GM12891 (cell line): ENCODE measurements around the gene CAPS.

ENCODE experiments used
- DNase-seq: peaks from one replicate; pipeline ENCODE4 v3.0.0; 2011; ENCODE audit warnings: low spot score; ENCODE audit not compliant: insufficient read length
- FAIRE-seq: peaks from 2 replicates; lab custom pipeline; 2011; peaks lifted over from hg19 to GRCh38; lab: Jason Lieb, UNC
- PAX5 ChIP-seq: IDR thresholded peaks from 2 replicates; pipeline ENCODE4 v1.6.1; 2011; ENCODE audit warnings: low read length, moderate library complexity, mild to moderate bottlenecking; ENCODE audit not compliant: insufficient read depth, severe bottlenecking
- POLR2A ChIP-seq: IDR thresholded peaks from 2 replicates; pipeline ENCODE4 v1.6.1; 2011; ENCODE audit warnings: low read depth, low read length, control low read depth
- POLR2AphosphoS5 ChIP-seq: IDR thresholded peaks from 2 replicates; pipeline ENCODE4 v1.6.1; 2011; ENCODE audit warnings: low read depth, low read length, control low read depth
- POU2F2 ChIP-seq: IDR thresholded peaks from 2 replicates; pipeline ENCODE4 v1.6.1; 2011; ENCODE audit warnings: low read depth, mild to moderate bottlenecking, control low read depth, low read length, moderate library complexity
- SPI1 ChIP-seq: IDR thresholded peaks from 2 replicates; pipeline ENCODE4 v1.6.1; 2011; ENCODE audit warnings: low read depth, low read length, control low read depth
- TAF1 ChIP-seq: IDR thresholded peaks from 2 replicates; pipeline ENCODE4 v1.6.1; 2011; ENCODE audit warnings: low read depth, low read length, control low read depth

CAPS gene

DNA sequence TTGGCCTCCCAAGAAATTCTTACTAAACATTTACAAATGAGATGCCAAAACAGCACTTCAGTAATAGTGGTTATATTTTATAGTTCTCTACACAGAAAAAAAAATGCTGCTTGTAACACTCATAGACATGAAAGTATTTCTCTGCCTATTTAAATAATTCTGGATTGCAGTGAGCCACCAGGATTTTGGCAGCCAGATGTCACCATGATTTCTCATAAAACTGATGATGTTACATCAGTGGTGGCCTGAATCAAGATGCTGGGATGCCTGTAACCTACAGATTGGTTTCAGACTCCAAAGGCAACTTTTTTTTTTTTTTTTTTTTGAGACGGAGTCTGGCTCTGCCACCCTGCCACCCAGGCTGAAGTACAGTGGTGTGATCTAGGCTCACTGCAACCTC is 2.7 kb upstream of the CAPS start:
- TF ChIP-seq TAF1, result no peak
- no peak for TF ChIP-seq SPI1
- no peak for TF ChIP-seq POLR2AphosphoS5
- no peak for TF ChIP-seq POLR2A
- no peak for TF ChIP-seq POU2F2
- TF ChIP-seq PAX5, result no peak
- DNase-seq (no peak), FAIRE-seq (no peak)

GRCh38 chr19:5914358-5914774 is 312 bp downstream of the CAPS start:
- no peak for DNase-seq
- TF ChIP-seq POLR2A (no peak; the same call in 1 of the 2 replicates), TAF1 (no peak), SPI1 (no peak), PAX5 (no peak), POLR2AphosphoS5 (no peak), POU2F2 (no peak)
- FAIRE-seq, result no peak

- no peak for TF ChIP-seq POU2F2
- no peak for TF ChIP-seq POLR2A
- no peak for TF ChIP-seq PAX5
- TF ChIP-seq POLR2AphosphoS5, result no peak
- no peak for TF ChIP-seq TAF1
- no peak for TF ChIP-seq SPI1
- DNase-seq (no peak), FAIRE-seq (no peak)
These were observed 1.1 kb downstream of the CAPS start for GRCh38 chr19:5914946-5915781.

- no peak for TF ChIP-seq SPI1
- TF ChIP-seq POLR2A, result no peak
- TF ChIP-seq POLR2AphosphoS5, result no peak
- no peak for TF ChIP-seq PAX5
- TF ChIP-seq TAF1, result no peak
- no peak for TF ChIP-seq POU2F2
- DNase-seq (no peak), FAIRE-seq (no peak)
These were observed 1.7 kb downstream of the CAPS start for GRCh38 chr19:5915782-5916165.

- TF ChIP-seq PAX5 (no peak), POLR2A (no peak), SPI1 (no peak), POLR2AphosphoS5 (no peak), POU2F2 (no peak), TAF1 (no peak)
- no peak for FAIRE-seq
These were observed 2.2 kb downstream of the CAPS start for GRCh38 chr19:5916181-5916708.

DNA sequence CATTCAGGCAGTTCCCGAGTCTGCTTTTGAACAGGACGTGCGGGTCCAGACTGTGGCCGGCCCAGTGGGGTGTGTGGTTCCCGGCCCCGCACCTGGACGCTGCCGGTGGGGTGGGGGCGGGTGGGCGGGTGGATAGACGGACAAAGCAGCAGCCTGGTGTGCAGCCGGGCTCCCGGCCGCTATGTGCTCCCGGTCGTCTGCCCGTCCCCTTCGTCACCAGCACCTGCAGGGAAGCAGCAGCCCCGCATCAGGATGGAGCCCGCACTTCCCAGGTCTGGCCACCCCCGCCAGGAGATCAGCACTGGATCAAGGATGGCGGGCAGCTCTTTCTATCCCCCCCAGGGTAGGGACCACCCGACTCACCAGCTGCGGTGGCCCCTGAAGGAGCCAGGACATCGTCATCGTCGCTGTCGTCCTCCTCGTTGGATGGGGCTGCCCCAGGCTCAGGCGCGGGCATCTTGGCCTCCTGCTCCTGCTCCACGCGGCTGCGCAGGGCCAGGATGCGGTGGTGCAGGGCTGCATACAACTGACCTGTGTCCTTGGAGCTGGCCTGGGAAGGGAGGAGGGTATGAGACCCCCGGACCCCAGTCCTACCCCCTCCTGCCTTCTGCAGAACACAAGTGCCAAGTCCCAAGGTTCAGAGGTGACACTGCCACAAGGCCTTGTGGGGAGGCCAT is 3.5 kb downstream of the CAPS start:
- TF ChIP-seq TAF1 (no peak), POLR2AphosphoS5 (no peak), SPI1 (no peak), POU2F2 (no peak), PAX5 (no peak)
- FAIRE-seq, result no peak

More at GRCh38 chr19:5916181-5916708, 2.2 kb downstream of the CAPS start:
- DNase-seq, result no peak

DNA sequence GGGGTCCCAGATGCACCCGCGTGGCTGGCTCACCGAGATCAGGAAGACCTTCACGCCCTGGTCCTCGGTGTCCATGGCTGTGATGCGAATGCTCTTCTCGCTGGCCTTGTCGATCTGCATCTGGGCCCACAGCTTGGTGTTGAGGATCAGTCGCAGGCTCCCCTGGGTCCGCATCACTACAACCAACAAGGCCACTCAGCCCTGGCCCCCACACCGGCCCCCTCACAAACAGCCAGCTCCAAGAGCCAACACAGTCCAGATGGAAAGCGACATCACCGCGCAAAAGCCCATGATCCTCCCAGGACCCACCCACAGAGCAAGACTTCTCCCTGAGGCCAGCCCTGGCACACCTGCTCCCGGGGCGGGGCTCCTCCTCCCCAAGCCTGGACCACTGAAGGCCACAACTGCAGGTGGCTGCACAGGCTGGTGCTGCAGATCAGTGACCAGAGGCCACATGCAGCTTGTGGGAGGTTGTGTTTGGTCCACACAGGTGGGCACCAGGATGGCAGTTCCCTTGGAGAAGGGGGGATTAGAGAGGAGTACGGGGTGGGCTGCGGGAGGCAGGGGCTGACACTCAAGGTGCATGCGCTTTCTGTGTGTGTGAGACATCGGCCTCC is 4.5 kb downstream of the CAPS start:
- DNase-seq, result no peak
- TF ChIP-seq POLR2AphosphoS5 (no peak), TAF1 (no peak), POU2F2 (no peak), POLR2A (no peak), PAX5 (no peak), SPI1 (no peak)
- no peak for FAIRE-seq

More for the DNA sequence above, 3.5 kb downstream of the CAPS start:
- DNase-seq, result no peak

GRCh38 chr19:5921516-5922160 is 7.6 kb downstream of the CAPS start:
- TF ChIP-seq POLR2A (no peak), SPI1 (no peak), POLR2AphosphoS5 (no peak), TAF1 (no peak), POU2F2 (no peak), PAX5 (no peak)
- no peak for FAIRE-seq
- no peak for DNase-seq

DNA sequence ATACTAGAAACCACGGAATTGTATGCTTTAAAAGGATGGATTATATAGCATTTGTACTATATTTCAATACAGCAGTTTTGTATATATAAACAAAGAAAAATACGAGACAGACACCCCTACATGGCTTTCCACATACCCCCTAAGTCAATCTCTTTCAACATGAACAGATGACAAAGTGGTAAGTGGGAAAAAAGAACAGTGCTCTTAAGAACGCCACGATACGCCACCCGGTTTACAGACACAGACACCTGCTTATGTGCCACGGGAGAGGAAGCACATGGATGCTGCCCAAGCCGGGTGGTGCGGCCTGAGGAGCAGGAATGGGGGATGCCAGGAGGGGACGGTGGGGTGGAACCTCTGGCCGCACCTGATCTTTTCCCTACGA is 8.1 kb downstream of the CAPS start:
- no peak for TF ChIP-seq POLR2A
- TF ChIP-seq SPI1, result no peak
- TF ChIP-seq PAX5, result no peak
- TF ChIP-seq POLR2AphosphoS5, result no peak
- TF ChIP-seq POU2F2, result no peak
- no peak for TF ChIP-seq TAF1

GRCh38 chr19:5923356-5923755 is 9.3 kb downstream of the CAPS start:
- FAIRE-seq (no peak), DNase-seq (no peak)
- no peak for TF ChIP-seq PAX5
- no peak for TF ChIP-seq POLR2A
- no peak for TF ChIP-seq SPI1
- no peak for TF ChIP-seq TAF1
- TF ChIP-seq POLR2AphosphoS5, result no peak
- no peak for TF ChIP-seq POU2F2

More for the DNA sequence above, 8.1 kb downstream of the CAPS start:
- no peak for DNase-seq
- FAIRE-seq, result no peak
